ENCODE measurements around the gene HJV.

GRCh38 chr1:145978471-145978853 lies 43.1 kb downstream of the HJV start:
- TF ChIP-seq CTCF (IDR thresholded peaks at IDR 0.05; ENCODE audit: insufficient read depth, low read length) (no peak), REST (IDR thresholded peaks at IDR 0.05; ENCODE audit: insufficient replicate concordance, low read depth) (no peak), GABPA (IDR thresholded peaks at IDR 0.05; ENCODE audit: low read depth) (no peak), POLR2AphosphoS5 (IDR thresholded peaks at IDR 0.05; ENCODE audit: low read depth) (no peak)

All from HL-60 (cell line).